HG03108 (cell line): ENCODE measurements around the gene TMCO4.

Experiments
- ATAC-seq: cut with Tn5 transposase; IDR thresholded peaks from one replicate; pipeline ENCODE4 v1.9.1; 2021; ENCODE audit warnings: moderate library complexity; ENCODE audit not compliant: unreplicated experiment

Gene TMCO4

DNA sequence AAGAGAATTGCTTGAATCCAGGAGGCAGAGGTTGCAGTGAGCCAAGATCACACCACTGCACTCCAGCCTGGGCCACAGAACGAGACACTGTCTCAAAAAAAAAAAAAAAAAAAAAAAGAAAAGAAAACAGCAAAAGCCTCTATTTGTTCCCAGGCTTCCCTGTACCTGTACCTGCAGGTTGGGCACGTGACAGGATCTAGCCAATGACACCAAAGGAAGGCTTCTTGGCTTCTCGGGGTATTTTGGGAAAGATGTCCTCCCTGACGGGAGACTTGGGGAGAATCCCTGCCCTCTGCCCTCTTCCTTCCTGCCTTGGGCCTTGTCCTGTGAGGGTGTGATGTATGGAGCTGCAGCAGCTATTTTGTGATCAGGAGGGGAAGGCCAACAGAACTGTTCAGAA is 22.8 kb downstream of the TMCO4 start:
- no peak for ATAC-seq

DNA sequence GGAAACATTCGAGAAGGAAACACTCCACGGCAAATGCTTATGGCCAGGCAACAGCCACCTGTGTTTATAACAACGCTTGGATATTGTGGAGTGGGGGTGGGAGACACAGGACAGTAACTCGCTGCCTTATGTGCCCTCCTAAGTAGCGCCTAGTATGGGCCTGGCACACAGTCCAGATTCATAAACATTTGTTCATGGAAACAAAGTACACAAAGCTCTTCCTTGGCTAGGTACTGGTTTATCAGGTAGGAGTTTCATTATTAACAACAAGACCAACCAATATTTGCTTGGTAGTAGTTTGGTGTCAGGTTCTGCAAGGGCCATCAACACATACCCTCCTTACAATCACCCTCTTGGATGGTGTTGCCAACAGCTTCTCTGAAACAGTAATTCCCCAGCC is 23.4 kb downstream of the TMCO4 start:
- ATAC-seq, result no peak

DNA sequence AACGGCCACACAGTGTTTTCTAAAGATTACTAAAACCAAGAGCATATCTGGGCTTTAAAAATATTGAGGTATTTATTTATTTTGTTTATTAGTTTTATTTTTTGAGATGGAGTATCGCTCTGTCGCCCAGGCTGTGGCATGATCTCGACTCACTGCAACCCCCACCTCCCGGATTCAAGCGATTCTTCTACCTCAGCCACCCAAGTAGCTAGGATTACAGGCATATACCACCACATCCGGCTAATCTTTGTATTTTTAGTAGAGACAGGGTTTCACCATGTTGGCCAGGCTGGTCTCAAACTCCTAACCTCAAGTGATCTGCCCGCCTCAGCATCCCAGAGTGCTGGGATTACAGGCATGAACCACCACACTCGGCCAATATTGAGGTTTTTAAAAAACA is 23.9 kb downstream of the TMCO4 start:
- ATAC-seq, result no peak

GRCh38 chr1:19775317-19775716 is 24.4 kb downstream of the TMCO4 start:
- ATAC-seq, result no peak

DNA sequence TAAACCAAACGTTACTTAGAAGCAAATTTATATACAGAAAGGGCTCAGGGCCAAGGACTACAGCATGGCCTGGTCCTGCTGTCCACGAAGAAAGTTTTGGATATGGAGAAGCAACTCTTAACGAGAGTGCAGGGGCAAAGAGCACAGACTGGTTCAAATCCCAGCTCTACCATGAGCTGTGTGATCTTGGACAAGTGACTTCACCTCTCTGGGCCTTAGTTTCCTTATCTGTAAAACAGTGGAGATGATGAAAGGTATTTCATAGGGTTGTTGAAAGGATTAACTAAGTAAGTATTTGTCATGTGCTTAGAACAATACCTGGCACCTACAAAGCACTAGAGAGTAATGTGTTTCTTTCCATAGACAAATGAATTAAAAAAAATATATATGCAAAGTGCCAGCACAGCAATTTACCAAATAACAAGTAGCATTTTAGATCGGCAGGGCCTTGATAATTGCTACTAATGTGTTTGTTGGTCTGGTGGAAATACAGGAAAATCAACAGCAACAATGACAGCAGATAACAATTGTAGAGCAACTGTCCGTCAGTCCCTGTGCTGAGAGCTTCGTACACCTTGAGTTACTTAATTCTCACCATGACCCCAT is 25.4 kb downstream of the TMCO4 start:
- ATAC-seq, result no peak

GRCh38 chr1:19773485-19773884 is 26.2 kb downstream of the TMCO4 start:
- ATAC-seq, result no peak

- no peak for ATAC-seq
Measured at GRCh38 chr1:19772053-19772452, 27.7 kb downstream of the TMCO4 start.

GRCh38 chr1:19771350-19771749 is 28.4 kb downstream of the TMCO4 start:
- ATAC-seq, result no peak

- no peak for ATAC-seq
Measured at GRCh38 chr1:19770436-19771190, 29.1 kb downstream of the TMCO4 start.

- no peak for ATAC-seq
Measured at GRCh38 chr1:19769211-19769932, 30.3 kb downstream of the TMCO4 start.

DNA sequence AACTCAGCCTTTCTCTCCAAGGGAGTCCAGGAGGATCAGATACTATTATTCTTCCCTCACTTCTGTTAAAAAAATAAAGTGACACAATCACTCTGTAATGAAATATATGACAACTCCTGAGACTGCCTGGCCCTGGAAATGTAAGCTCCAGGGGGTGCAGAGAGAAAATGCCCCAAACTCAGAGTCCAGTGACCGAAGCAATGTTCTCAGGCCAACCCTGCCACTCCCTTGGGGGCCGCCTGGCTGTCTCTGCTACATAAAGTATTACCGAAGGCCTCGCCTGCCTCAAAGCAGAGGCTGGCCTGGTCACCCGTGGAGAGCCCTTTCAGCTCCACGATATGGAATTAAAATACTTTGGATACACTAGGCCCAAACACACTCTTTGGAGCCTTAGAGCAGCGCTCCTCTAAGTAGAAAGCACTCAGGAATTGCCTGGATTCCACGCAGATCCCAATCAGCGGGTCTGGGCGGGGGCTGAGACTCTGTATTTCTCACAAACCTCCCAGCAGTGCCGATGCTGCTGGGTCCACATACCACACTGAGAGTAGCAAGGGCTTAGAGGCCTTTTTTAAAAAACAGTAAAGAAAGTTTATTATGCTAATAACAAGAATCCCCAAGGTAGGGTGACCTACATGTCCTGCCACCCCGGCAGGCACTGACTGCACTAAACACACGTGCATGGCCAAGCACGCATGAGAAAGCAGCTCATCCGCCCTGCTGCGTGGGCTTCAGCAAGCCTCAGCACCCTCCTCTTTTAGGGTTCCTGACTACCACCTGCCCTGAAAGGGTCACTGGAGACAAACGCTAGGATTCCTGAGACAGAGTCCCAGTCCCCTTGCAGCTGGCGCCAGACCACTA is 31.1 kb downstream of the TMCO4 start:
- ATAC-seq, result no peak

- ATAC-seq, result no peak
Measured at GRCh38 chr1:19765623-19766022, 34.1 kb downstream of the TMCO4 start.

DNA sequence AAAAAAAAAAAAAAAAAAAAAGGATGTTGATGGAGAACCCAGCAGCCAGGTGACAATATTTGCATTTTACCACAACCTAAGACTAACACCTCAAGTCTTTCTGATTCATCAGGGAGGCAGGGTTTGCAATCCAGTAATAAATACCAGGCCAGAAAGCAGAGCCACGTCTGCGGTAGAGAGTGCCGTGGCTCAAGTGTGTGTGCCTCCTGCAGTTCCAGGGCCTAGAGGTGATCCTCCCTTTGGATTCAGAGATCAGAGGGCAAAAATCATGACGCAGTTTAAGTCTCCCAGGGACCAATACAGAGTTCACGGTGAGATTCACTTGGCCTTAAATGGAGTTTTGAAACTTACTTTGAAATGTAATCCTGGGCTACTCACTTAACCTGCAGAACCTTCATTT is 34.9 kb downstream of the TMCO4 start:
- no peak for ATAC-seq

DNA sequence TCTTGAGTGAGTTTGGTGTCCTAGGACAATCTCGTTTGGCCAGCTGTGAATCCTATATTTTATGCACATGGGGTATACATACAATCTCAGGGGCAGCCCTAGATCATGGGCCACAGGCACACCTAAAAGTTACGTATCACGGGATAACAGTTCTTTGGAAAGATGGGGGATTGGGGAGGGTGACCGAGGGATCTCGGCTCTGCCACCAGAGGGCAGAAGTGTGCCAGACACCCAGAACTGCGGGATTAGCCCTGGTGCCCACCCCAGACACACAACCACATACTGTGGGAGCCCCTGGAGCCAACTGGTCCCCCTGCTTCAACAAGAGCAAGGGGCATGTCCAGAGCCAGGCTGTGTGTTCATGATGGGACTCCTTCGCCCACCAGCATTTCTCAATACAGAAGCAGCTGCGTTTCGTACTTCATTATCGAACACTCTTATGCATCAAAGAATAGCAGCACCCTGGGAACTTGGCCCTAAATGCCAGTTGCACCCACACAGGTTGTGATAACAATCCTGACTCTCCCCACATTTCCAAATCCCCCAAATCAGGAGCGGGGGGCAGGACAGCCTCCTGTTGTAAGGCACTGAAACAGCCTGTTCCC is 37.4 kb downstream of the TMCO4 start:
- no peak for ATAC-seq

- no peak for ATAC-seq
Measured at GRCh38 chr1:19759740-19760089, 40.0 kb downstream of the TMCO4 start.

- no peak for ATAC-seq
Measured at GRCh38 chr1:19758227-19758830, 41.4 kb downstream of the TMCO4 start.

- ATAC-seq, result no peak
Measured at GRCh38 chr1:19757641-19758040, 42.1 kb downstream of the TMCO4 start.

DNA sequence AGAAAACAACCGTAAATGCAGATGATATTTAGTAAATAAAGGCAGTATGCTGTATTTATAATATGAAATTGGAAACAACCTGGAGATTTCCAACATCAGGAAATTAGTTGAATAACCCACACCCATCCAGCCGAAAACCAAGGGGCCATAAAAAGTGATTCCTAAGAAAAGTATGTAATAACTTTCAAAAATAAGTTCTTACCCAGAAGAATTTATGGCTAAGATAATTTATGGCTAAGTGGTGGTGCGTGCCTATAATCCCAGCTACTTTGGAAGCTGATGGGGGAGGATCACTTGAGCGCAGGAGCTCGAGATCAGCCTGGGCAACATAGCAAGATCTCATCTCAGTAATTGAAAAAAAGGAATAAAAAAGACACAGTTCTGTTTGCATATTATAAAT is 43.2 kb downstream of the TMCO4 start:
- no peak for ATAC-seq

GRCh38 chr1:19754482-19754881 is 45.2 kb downstream of the TMCO4 start:
- no peak for ATAC-seq

DNA sequence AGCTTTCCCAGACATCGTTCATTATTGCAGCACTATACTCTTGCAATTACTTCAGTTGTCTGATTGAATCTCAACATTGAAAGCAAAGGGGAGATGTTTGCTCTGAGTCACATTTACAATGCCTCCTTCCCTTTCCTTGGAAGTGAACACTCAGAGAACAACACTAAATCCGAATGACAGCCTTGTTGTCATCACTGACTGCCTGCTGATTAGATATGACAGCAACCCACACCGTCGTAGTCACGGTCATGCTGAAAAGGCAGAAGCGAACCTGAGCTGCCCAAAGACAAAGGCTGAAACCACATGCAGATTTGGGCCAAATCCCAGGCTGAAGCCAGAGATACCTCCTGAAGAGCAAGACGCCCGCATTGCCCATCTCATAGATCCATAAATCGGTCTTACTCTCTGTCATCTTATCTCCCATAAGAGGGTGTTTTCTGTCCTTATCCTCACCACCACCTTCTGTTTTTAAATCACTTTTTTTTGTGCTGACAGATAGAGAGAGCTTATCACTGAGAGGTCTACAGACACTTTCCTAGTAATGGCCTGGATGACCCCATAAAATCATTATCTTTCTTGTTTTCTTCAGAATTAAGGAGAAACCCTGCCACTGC is 47.5 kb downstream of the TMCO4 start:
- no peak for ATAC-seq
